ENCODE data around the gene PPT2.

The PPT2 gene

GRCh38 chr6:32120573-32121059 lies 33.3 kb upstream of the PPT2 start:
- TF ChIP-seq CTCF (IDR thresholded peaks at IDR 0.05; ENCODE audit: low read length) (no peak), EZH2phosphoT487 (IDR thresholded peaks at IDR 0.05; ENCODE audit: low read length) (no peak), EZH2 (optimal IDR thresholded peaks at IDR 0.05; ENCODE audit: low read depth, low read length) (no peak)
- no peak for DNase-seq
- Histone ChIP-seq H3K4me2 (ENCODE audit: low read depth, low read length) (no peak overlapping the region), H3K4me3 (ENCODE audit: low read length) (no peak overlapping the region), H3K36me3 (replicated peaks; ENCODE audit: insufficient read depth, low read length) (no peaks in the 10 kb centered on the region), H3F3A (ENCODE audit: insufficient read depth, low read length) (no peaks in the 10 kb centered on the region), H4K20me1 (ENCODE audit: insufficient read depth, low read length) (no peaks in the 10 kb centered on the region), H2AFZ (ENCODE audit: low read length) (no peak overlapping the region), H3K4me1 (ENCODE audit: low read length) (no peaks in the 10 kb centered on the region), H3K27ac (ENCODE audit: low read length) (no peak overlapping the region), H3K79me2 (ENCODE audit: low read length) (0 out of 2 replicates have a peak, but pooled peaks cover 4% of the 10 kb centered on the region), H3K9me2 (replicated peaks; ENCODE audit: insufficient read depth, low read length) (no peaks in the 10 kb centered on the region), H3K27me3 (replicated peaks; ENCODE audit: insufficient read depth, low read length) (no peaks in the 10 kb centered on the region), H3K9me3 (replicated peaks; ENCODE audit: insufficient read depth, low read length) (no peaks in the 10 kb centered on the region), H3K9ac (ENCODE audit: low read length) (no peak overlapping the region)

DNA sequence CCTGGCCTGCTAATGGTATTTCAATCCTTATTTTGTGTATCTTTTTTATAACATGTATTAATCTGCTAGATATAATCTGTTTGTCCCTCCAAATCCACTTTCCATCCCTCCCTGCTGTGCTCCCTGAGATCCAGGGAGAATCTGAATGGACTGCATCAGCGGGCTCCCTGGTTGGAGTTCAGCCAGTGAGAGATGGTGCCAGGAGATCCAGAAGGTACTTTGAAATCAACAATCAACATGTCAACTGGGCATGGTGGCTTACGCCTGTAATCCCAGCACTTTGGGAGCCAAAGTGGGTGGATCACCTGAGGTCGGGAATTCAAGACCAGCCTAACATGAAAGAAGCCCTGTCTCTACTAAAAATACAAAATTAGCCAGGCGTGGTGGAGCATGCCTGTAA lies 30.3 kb upstream of the PPT2 start:
- Histone ChIP-seq H3K36me3 (replicated peaks; ENCODE audit: insufficient read depth, low read length) (no peaks in the 10 kb centered on the region), H3F3A (ENCODE audit: insufficient read depth, low read length) (no peaks in the 10 kb centered on the region), H3K4me1 (ENCODE audit: low read length) (peaks cover 11% of the 10 kb centered on the region), H3K9me2 (replicated peaks; ENCODE audit: insufficient read depth, low read length) (no peaks in the 10 kb centered on the region), H2AFZ (ENCODE audit: low read length) (no peak overlapping the region), H4K20me1 (ENCODE audit: insufficient read depth, low read length) (no peaks in the 10 kb centered on the region), H3K9me3 (replicated peaks; ENCODE audit: insufficient read depth, low read length) (no peaks in the 10 kb centered on the region), H3K4me2 (ENCODE audit: low read depth, low read length) (no peak overlapping the region), H3K79me2 (ENCODE audit: low read length) (peaks cover 31% of the 10 kb centered on the region), H3K9ac (ENCODE audit: low read length) (no peak overlapping the region), H3K27me3 (replicated peaks; ENCODE audit: insufficient read depth, low read length) (no peaks in the 10 kb centered on the region), H3K27ac (ENCODE audit: low read length) (no peak overlapping the region), H3K4me3 (ENCODE audit: low read length) (no peak overlapping the region)
- TF ChIP-seq EZH2phosphoT487 (IDR thresholded peaks at IDR 0.05; ENCODE audit: low read length) (no peak), EZH2 (optimal IDR thresholded peaks at IDR 0.05; ENCODE audit: low read depth, low read length) (no peak), CTCF (IDR thresholded peaks at IDR 0.05; ENCODE audit: low read length) (no peak)
- no peak for DNase-seq

GRCh38 chr6:32126880-32127279 lies 27.1 kb upstream of the PPT2 start:
- TF ChIP-seq CTCF (IDR thresholded peaks at IDR 0.05; ENCODE audit: low read length) (no peak), EZH2phosphoT487 (IDR thresholded peaks at IDR 0.05; ENCODE audit: low read length) (no peak), EZH2 (optimal IDR thresholded peaks at IDR 0.05; ENCODE audit: low read depth, low read length) (no peak)
- Histone ChIP-seq H3K4me2 (ENCODE audit: low read depth, low read length) (peak overlapping the region; percentile 85), H3K27me3 (replicated peaks; ENCODE audit: insufficient read depth, low read length) (no peaks in the 10 kb centered on the region; the same call in 1 of the 2 replicates), H3K4me3 (ENCODE audit: low read length) (peak overlapping the region; percentile 94), H3K36me3 (replicated peaks; ENCODE audit: insufficient read depth, low read length) (no peaks in the 10 kb centered on the region), H3K4me1 (ENCODE audit: low read length) (peaks cover 18% of the 10 kb centered on the region), H4K20me1 (ENCODE audit: insufficient read depth, low read length) (no peaks in the 10 kb centered on the region), H2AFZ (ENCODE audit: low read length) (no peak overlapping the region), H3K9me3 (replicated peaks; ENCODE audit: insufficient read depth, low read length) (no peaks in the 10 kb centered on the region), H3K9me2 (replicated peaks; ENCODE audit: insufficient read depth, low read length) (no peaks in the 10 kb centered on the region), H3K27ac (ENCODE audit: low read length) (no peak overlapping the region), H3K79me2 (ENCODE audit: low read length) (peaks cover 42% of the 10 kb centered on the region), H3K9ac (ENCODE audit: low read length) (peak overlapping the region; percentile 89; the same call in 1 of the 2 replicates), H3F3A (ENCODE audit: insufficient read depth, low read length) (no peaks in the 10 kb centered on the region)
- DNase-seq: no peak
